ENCODE measurements around the gene EXOC3L2. TPM values are rescaled to one million over a fixed set of nuclear protein-coding genes. Genes with fewer than 3 reads are reported as not detected.

EXOC3L2 gene
- total and polyA plus RNA-seq, 2 of the 8 experiments (the other 6 are each of a cell fraction or from before 2014, with no cell fraction given), result 1.4 to 1.6 TPM

DNA sequence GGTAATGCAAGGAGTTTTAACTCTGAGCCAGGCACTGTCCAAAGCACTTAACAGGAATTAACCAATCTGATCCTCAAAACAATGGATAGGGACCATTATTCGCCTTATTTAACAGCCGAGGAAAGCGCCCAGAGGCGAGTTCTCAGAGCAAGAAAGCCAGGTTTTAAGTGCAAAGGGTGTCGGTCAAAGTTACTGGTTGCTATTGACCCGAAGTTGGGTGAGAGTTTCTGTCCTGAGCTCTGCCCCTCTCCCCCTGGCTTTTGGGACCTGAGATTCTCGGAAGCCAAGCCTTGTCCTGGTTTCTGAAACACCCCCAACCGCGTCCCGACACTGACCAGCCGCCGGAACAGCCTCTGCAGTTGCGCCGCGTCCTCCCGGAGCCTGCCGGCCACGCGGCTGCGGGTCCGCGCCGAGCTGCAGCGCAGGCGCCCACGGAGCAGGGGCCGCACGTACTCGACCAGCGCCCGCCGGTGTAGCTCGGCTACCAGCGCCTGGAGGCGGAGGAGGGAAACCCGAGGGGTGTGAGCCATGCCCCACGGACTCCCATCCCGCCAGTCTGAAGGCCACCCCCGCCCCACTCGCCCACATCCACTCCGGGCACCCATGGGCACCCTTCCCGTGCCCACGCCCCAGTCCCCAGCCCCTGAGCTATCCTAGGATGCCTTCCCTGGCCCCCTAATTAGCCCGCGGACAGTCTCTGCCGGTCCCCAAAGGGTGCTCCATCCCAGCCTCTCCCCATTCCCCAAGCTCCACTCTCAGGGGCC is 27.8 kb downstream of the EXOC3L2 start (continued):
- no peak for TF ChIP-seq TEAD4 (IDR thresholded peaks at IDR 0.05; ENCODE audit: low read depth, low read length)
- peak; percentile 72 for TF ChIP-seq KDM4A (IDR thresholded peaks at IDR 0.05; ENCODE audit: low read depth, low read length, severe bottlenecking)
- no peak for TF ChIP-seq NRF1 (IDR thresholded peaks at IDR 0.05; ENCODE audit: low read depth, low read length)
- no peak for TF ChIP-seq SP4 (IDR thresholded peaks at IDR 0.05; ENCODE audit: low read length)
- TF ChIP-seq PHF8 (conservative IDR thresholded peaks at IDR 0.05; ENCODE audit: low read depth, low read length), result no peak
- TF ChIP-seq CTBP2 (IDR thresholded peaks at IDR 0.05; ENCODE audit: borderline replicate concordance, insufficient read depth, insufficient read length, low read length), result peak; percentile 23
- peak; percentile 54 for TF ChIP-seq RNF2 (IDR thresholded peaks at IDR 0.05; ENCODE audit: borderline replicate concordance, low read depth, low read length, missing control alignments, poor library complexity, severe bottlenecking)
- no peak for TF ChIP-seq NANOG (IDR thresholded peaks at IDR 0.05; ENCODE audit: insufficient read depth, low read depth, low read length, poor library complexity, severe bottlenecking)

Data from H1 (cell line).